ENCODE measurements around the gene SOCS7.

- TF ChIP-seq YY1 (IDR thresholded peaks at IDR 0.05; ENCODE audit: low read depth), result no peak
- no peak for TF ChIP-seq USF1 (IDR thresholded peaks at IDR 0.05)
- TF ChIP-seq ZBTB7A (IDR thresholded peaks at IDR 0.05; ENCODE audit: low read depth), result no peak
- no peak for TF ChIP-seq TEAD4 (IDR thresholded peaks at IDR 0.05)
- TF ChIP-seq RAD21 (IDR thresholded peaks at IDR 0.05; ENCODE audit: low read depth), result no peak
- no peak for TF ChIP-seq EP300 (IDR thresholded peaks at IDR 0.05; ENCODE audit: borderline replicate concordance)
- TF ChIP-seq TAF1 (IDR thresholded peaks at IDR 0.05; ENCODE audit: low read depth), result no peak
- no peak for TF ChIP-seq FOXM1 (IDR thresholded peaks at IDR 0.05; ENCODE audit: borderline replicate concordance, low read depth)
Measured at GRCh38 chr17:38329284-38329683, 22.4 kb upstream of the SOCS7 start.

Data from Ishikawa (cell line).